Testis (tissue), 2 donors: ENCODE results near the gene SEMA3B.

Experiments
- POLR2A ChIP-seq: fragments of 450-650 bp; IDR thresholded peaks from one replicate; pipeline ENCODE4 v1.6.1; 2017; ENCODE audit warnings: antibody characterized with exemption, mild to moderate bottlenecking, moderate library complexity
- TF ChIP-seq, protein P1 (sequence below), 3 experiments: fragments of 450-650 bp in 2 of 3; fragments of 200-600 bp in 1 of 3; sonication (generic) in 1 of 3; IDR thresholded peaks; one replicate each; pipeline ENCODE4 v1.5.1; 2016 to 2019; ENCODE audit warnings: antibody characterized with exemption in 3 of 3, mild to moderate bottlenecking in 2 of 3, moderate library complexity in 1 of 3

DNA sequence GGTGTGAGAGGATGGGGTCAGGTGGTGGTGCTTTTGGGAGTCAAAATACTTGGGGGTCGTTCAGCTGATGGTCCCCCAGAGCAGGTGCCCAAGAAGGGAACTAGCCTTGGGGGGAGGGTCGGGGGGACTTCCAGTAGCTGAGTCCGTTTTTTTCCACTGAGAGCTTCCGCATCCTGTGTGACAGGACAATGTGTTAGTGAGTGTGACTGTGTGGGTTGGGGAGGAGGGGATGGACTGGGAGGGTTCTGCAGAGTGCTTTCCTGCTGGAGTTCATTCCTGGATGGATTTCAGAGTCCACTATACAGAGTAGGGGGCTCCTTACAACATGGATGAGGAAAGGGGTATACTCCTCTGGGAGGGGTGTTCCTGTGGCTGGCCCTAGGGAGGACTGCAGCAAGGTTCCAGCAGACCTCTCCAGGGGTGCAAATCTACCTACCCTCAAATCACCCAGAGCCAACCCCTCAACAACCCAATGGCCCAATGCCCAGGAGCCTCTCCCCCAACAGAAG is 54.2 kb downstream of the SEMA3B start:
- TF ChIP-seq, protein P1, sequence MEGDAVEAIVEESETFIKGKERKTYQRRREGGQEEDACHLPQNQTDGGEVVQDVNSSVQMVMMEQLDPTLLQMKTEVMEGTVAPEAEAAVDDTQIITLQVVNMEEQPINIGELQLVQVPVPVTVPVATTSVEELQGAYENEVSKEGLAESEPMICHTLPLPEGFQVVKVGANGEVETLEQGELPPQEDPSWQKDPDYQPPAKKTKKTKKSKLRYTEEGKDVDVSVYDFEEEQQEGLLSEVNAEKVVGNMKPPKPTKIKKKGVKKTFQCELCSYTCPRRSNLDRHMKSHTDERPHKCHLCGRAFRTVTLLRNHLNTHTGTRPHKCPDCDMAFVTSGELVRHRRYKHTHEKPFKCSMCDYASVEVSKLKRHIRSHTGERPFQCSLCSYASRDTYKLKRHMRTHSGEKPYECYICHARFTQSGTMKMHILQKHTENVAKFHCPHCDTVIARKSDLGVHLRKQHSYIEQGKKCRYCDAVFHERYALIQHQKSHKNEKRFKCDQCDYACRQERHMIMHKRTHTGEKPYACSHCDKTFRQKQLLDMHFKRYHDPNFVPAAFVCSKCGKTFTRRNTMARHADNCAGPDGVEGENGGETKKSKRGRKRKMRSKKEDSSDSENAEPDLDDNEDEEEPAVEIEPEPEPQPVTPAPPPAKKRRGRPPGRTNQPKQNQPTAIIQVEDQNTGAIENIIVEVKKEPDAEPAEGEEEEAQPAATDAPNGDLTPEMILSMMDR (IDR thresholded peaks at IDR 0.05): no peak
- no peak for TF ChIP-seq POLR2A
